Measurements from ENCODE around the gene PNPLA7.

PNPLA7 gene

DNA sequence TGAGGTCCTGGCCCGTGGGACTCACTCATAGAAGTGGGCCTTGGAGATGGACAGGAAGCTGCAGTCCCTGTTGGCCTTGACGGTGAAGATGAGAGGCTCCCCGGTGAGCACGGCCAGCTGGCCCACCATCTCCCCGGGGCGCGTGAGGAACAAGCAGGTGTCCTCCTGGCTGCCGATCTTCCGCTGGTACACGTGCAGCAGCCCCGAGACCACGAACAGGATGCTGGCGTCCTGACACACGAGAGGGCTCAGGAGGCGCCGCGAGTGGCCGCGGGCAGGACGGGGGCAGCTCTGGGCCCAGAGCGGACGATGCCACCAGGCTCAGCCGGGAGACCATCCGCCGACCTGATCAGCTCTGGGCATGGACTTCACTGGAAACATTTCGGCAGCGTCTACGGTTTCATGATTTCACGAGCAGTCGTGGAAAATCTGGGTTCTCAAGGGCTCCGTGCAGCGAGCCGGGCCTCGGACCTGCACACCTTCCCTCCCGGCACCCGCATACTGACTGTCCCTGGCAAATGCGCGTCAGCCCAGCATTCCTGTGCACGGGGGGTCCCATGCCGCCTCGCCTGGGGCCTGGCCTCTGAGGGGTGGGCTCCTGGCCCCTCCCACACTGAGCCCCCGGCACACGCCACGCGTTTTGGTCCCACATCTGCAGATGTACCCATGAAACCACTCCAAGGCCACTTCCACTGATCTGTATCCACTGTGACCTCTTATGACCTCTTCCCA lies 49.4 kb downstream of the PNPLA7 start (continued):
- TF ChIP-seq, protein P1, sequence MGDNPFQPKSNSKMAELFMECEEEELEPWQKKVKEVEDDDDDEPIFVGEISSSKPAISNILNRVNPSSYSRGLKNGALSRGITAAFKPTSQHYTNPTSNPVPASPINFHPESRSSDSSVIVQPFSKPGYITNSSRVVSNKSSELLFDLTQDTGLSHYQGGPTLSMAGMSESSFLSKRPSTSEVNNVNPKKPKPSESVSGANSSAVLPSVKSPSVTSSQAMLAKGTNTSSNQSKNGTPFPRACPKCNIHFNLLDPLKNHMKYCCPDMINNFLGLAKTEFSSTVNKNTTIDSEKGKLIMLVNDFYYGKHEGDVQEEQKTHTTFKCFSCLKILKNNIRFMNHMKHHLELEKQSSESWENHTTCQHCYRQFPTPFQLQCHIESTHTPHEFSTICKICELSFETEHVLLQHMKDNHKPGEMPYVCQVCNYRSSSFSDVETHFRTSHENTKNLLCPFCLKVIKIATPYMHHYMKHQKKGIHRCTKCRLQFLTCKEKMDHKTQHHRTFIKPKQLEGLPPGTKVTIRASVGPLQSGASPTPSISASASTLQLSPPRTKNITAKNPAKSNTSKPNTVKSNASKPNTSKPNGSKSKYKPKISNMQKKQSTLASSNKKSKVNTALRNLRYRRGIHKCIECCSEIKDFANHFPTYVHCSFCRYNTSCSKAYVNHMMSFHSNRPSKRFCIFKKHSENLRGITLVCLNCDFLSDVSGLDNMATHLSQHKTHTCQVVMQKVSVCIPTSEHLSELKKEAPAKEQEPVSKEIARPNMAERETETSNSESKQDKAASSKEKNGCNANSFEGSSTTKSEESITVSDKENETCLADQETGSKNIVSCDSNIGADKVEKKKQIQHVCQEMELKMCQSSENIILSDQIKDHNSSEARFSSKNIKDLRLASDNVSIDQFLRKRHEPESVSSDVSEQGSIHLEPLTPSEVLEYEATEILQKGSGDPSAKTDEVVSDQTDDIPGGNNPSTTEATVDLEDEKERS (tag by site-specific recombination; IDR thresholded peaks at IDR 0.05) = no peak
- TF ChIP-seq ZNF184 (tag by site-specific recombination; IDR thresholded peaks at IDR 0.05) = no peak
- TF ChIP-seq HOXA7 (CRISPR knock-in tag; IDR thresholded peaks at IDR 0.05; ENCODE audit: borderline replicate concordance) = no peak
- no peak for TF ChIP-seq ZNF248 (tag by site-specific recombination; IDR thresholded peaks at IDR 0.05)
- TF ChIP-seq ZNF621 (tag by site-specific recombination; IDR thresholded peaks at IDR 0.05) = no peak
- no peak for TF ChIP-seq ZNF202 (tag by site-specific recombination; IDR thresholded peaks at IDR 0.05; ENCODE audit: borderline replicate concordance)
- TF ChIP-seq ZFHX2 (tag by site-specific recombination; conservative IDR thresholded peaks at IDR 0.05) = no peak
- no peak for TF ChIP-seq ZNF48 (tag by site-specific recombination; IDR thresholded peaks at IDR 0.05)
- no peak for TF ChIP-seq ZNF843 (tag by site-specific recombination; IDR thresholded peaks at IDR 0.05)

DNA sequence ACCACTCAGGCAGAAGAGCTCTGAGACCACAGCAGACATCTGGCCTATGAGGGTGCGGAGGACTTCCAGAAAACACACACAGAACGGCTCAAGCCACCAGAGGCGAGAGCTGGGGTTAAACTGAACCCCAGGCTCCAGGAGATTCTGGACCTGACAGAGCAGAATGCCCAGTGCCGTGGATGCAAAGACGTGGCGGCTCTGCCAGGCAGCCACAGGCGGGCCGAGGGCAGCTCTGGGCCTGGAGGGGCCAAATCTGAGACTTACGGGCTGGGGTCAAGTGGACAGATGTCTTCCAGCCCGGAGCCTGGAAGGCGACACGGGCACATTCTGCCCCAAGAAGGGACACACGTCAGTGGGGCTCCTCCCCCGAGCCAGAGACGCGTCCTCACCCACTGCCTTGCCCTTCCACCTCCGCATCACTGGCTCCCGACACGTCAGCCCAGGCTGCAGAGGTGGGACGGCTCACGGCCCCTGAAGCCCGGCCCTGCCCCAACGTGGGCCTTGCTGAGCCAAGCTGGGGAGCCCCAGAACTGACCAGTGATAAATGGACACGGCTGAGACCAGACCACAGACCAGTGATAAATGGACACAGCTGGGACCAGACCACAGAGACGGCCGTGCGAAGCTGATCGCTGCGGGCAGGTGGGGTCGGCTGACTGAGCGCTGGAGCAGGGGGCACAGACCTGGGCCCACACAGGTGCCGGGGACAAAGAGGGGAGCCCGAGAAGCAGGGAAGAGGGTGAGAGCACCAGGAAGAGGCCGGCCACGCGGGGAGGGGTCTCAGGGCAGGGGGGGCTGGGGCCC lies 50.1 kb downstream of the PNPLA7 start:
- POLR2A ChIA-PET = interaction anchor here (0.7 kb wide), 1 partner anchor 372 kb away, joined by 3 read pairs; no protein-coding TSS in a partner anchor
- TF ChIP-seq ZNF324 (tag by site-specific recombination; IDR thresholded peaks at IDR 0.05) (no peak), ZNF623 (tag by site-specific recombination; IDR thresholded peaks at IDR 0.05) (no peak), ZNF548 (tag by site-specific recombination; IDR thresholded peaks at IDR 0.05) (no peak), ZNF292 (tag by site-specific recombination; IDR thresholded peaks at IDR 0.05; ENCODE audit: borderline replicate concordance, low read depth) (no peak), ZNF571 (tag by site-specific recombination; IDR thresholded peaks at IDR 0.05) (no peak), ZNF747 (tag by site-specific recombination; IDR thresholded peaks at IDR 0.05) (no peak), ZNF529 (tag by site-specific recombination; IDR thresholded peaks at IDR 0.05; ENCODE audit: insufficient replicate concordance) (no peak), ZBTB1 (tag by site-specific recombination; IDR thresholded peaks at IDR 0.05) (no peak), FEZF1 (tag by site-specific recombination; IDR thresholded peaks at IDR 0.05) (no peak), ZNF354C (tag by site-specific recombination; IDR thresholded peaks at IDR 0.05; ENCODE audit: borderline replicate concordance, low read depth) (no peak)
- CTCF ChIA-PET = interaction anchor here (0.5 to 0.7 kb wide), 2 partner anchors 51 to 227 kb away, joined by 3 to 4 read pairs; no protein-coding TSS in a partner anchor
- Histone ChIP-seq H3K4me3 (ENCODE audit: low read depth, low read length) (no peak overlapping the region), H3K4me1 (ENCODE audit: control insufficient read depth, insufficient read depth, low read length) (no peaks in the 10 kb centered on the region), H3K36me3 (ENCODE audit: control insufficient read depth in 2 of 2, insufficient read depth in 1 of 2, low read length in 2 of 2) (no peaks in the 10 kb centered on the region), H3K9me3 (ENCODE audit: control insufficient read depth, insufficient read depth, low read depth, low read length) (no peaks in the 10 kb centered on the region), H3K27ac (ENCODE audit: extremely low read depth, low read depth, low read length) (no peak overlapping the region)

DNA sequence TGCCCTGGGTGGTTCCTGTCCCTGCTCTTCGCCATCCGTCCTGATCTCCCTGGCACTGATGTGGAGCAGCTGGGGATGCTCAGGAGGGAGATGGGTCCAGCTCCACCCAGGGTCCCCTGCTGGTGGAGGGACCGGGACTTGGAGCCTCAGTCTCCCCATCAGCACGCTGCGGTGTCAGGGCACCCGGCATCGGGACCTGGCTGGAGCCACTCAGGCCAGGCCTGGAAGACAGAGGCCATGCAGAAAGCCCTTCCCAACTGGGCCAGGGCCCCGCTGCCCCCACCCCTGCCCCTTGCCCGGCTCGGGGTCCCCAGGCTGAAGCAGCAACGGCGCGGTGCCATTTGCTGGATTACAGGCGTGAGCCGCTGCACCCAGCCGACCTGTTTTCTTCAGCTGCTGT lies 50.8 kb downstream of the PNPLA7 start:
- Histone ChIP-seq H3K4me1 (ENCODE audit: control insufficient read depth, insufficient read depth, low read length) (no peaks in the 10 kb centered on the region), H3K27ac (ENCODE audit: extremely low read depth, low read depth, low read length) (no peak overlapping the region), H3K4me3 (ENCODE audit: low read depth, low read length) (no peak overlapping the region), H3K36me3 (ENCODE audit: control insufficient read depth in 2 of 2, insufficient read depth in 1 of 2, low read length in 2 of 2) (no peaks in the 10 kb centered on the region), H3K9me3 (ENCODE audit: control insufficient read depth, insufficient read depth, low read depth, low read length) (no peaks in the 10 kb centered on the region)
- POLR2A ChIA-PET = no interaction called here
- CTCF ChIA-PET = interaction anchor here (0.5 kb wide), 1 partner anchor 51 kb away, joined by 3 read pairs; no protein-coding TSS in a partner anchor
- TF ChIP-seq HOXD13 (CRISPR knock-in tag; IDR thresholded peaks at IDR 0.05; ENCODE audit: borderline replicate concordance) = no peak
- TF ChIP-seq ZNF341 (tag by site-specific recombination; IDR thresholded peaks at IDR 0.05; ENCODE audit: low read depth) = no peak
- TF ChIP-seq ZNF274 (IDR thresholded peaks at IDR 0.05; ENCODE audit: low read length) = no peak
- TF ChIP-seq ZNF274 (tag by site-specific recombination; IDR thresholded peaks at IDR 0.05; ENCODE audit: borderline replicate concordance) = no peak
- no peak for TF ChIP-seq TCF7L2 (IDR thresholded peaks at IDR 0.05; ENCODE audit: borderline replicate concordance, low read depth, low read length)
- TF ChIP-seq, protein P2, sequence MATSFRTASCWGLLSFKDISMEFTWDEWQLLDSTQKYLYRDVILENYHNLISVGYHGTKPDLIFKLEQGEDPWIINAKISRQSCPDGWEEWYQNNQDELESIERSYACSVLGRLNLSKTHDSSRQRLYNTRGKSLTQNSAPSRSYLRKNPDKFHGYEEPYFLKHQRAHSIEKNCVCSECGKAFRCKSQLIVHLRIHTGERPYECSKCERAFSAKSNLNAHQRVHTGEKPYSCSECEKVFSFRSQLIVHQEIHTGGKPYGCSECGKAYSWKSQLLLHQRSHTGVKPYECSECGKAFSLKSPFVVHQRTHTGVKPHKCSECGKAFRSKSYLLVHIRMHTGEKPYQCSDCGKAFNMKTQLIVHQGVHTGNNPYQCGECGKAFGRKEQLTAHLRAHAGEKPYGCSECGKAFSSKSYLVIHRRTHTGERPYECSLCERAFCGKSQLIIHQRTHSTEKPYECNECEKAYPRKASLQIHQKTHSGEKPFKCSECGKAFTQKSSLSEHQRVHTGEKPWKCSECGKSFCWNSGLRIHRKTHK (tag by site-specific recombination; IDR thresholded peaks at IDR 0.05) = no peak
- no peak for TF ChIP-seq ZBTB8A (tag by site-specific recombination; IDR thresholded peaks at IDR 0.05)
- no peak for TF ChIP-seq ZNF16 (tag by site-specific recombination; IDR thresholded peaks at IDR 0.05; ENCODE audit: low read depth)
- no peak for TF ChIP-seq ZNF223 (tag by site-specific recombination; IDR thresholded peaks at IDR 0.05)
- no peak for TF ChIP-seq ZNF239 (tag by site-specific recombination; IDR thresholded peaks at IDR 0.05)
- TF ChIP-seq ZNF423 (tag by site-specific recombination; IDR thresholded peaks at IDR 0.05) = no peak

Measured in HEK293 (cell line).